NB4 (cell line): Measurements from ENCODE around the gene CD83.

ENCODE experiments used
- DNase-seq: peaks from one replicate; pipeline ENCODE4 v3.0.0; 2010; ENCODE audit warnings: low read depth
- H3K4me3 ChIP-seq: one replicate; pipeline ENCODE4 v1.5.1; 2011; ENCODE audit warnings: mild to moderate bottlenecking, low read depth, low read length, moderate library complexity
- CTCF ChIP-seq: IDR thresholded peaks from one replicate; pipeline ENCODE4 v1.5.1; 2012; ENCODE audit warnings: low read depth, low read length
- MAX ChIP-seq: IDR thresholded peaks from 2 replicates; pipeline ENCODE4 v1.6.1; 2011; ENCODE audit warnings: low read depth, low read length
- MYC ChIP-seq: IDR thresholded peaks from 2 replicates; pipeline ENCODE4 v1.6.1; 2011; ENCODE audit warnings: low read depth, low read length
- POLR2A ChIP-seq: IDR thresholded peaks from 2 replicates; pipeline ENCODE4 v1.6.1; 2011; ENCODE audit warnings: mild to moderate bottlenecking; ENCODE audit not compliant: insufficient read length; ENCODE audit errors: extremely low read depth

The CD83 gene

GRCh38 chr6:14094721-14095120 is 22.9 kb upstream of the CD83 start:
- no peak for TF ChIP-seq CTCF
- TF ChIP-seq POLR2A = no peak
- no peak for TF ChIP-seq MYC
- no peak for TF ChIP-seq MAX
- DNase-seq = no peak
- H3K4me3 ChIP-seq = no peak overlapping the region

- DNase-seq = no peak
- no peak overlapping the region for H3K4me3 ChIP-seq
These were observed 22.1 kb upstream of the CD83 start for GRCh38 chr6:14095437-14095836.

GRCh38 chr6:14100138-14100537 is 17.4 kb upstream of the CD83 start:
- DNase-seq = peak; percentile 27
- H3K4me3 ChIP-seq = no peak overlapping the region
- TF ChIP-seq CTCF (no peak), POLR2A (no peak), MAX (no peak), MYC (no peak)

More at GRCh38 chr6:14095437-14095836, 22.1 kb upstream of the CD83 start:
- TF ChIP-seq POLR2A (no peak), CTCF (no peak), MYC (no peak), MAX (no peak)

GRCh38 chr6:14100966-14101365 is 16.6 kb upstream of the CD83 start:
- TF ChIP-seq CTCF = no peak
- TF ChIP-seq POLR2A = no peak
- TF ChIP-seq MAX = no peak
- no peak for TF ChIP-seq MYC
- no peak overlapping the region for H3K4me3 ChIP-seq

GRCh38 chr6:14102383-14102782 is 15.2 kb upstream of the CD83 start:
- no peak for DNase-seq
- H3K4me3 ChIP-seq = no peak overlapping the region
- no peak for TF ChIP-seq MAX
- TF ChIP-seq MYC = no peak
- no peak for TF ChIP-seq CTCF
- no peak for TF ChIP-seq POLR2A

More at GRCh38 chr6:14100966-14101365, 16.6 kb upstream of the CD83 start:
- DNase-seq = no peak

GRCh38 chr6:14105547-14105946 is 12.0 kb upstream of the CD83 start:
- no peak for TF ChIP-seq CTCF
- TF ChIP-seq MYC = no peak
- H3K4me3 ChIP-seq = no peak overlapping the region
- no peak for DNase-seq
